A204.1 (cell line): ENCODE data around the gene ABCG1.

ENCODE experiments used
- FAIRE-seq: peaks from 2 replicates; lab custom pipeline; 2012; peaks lifted over from hg19 to GRCh38; lab: Jason Lieb, UNC

ABCG1 gene

DNA sequence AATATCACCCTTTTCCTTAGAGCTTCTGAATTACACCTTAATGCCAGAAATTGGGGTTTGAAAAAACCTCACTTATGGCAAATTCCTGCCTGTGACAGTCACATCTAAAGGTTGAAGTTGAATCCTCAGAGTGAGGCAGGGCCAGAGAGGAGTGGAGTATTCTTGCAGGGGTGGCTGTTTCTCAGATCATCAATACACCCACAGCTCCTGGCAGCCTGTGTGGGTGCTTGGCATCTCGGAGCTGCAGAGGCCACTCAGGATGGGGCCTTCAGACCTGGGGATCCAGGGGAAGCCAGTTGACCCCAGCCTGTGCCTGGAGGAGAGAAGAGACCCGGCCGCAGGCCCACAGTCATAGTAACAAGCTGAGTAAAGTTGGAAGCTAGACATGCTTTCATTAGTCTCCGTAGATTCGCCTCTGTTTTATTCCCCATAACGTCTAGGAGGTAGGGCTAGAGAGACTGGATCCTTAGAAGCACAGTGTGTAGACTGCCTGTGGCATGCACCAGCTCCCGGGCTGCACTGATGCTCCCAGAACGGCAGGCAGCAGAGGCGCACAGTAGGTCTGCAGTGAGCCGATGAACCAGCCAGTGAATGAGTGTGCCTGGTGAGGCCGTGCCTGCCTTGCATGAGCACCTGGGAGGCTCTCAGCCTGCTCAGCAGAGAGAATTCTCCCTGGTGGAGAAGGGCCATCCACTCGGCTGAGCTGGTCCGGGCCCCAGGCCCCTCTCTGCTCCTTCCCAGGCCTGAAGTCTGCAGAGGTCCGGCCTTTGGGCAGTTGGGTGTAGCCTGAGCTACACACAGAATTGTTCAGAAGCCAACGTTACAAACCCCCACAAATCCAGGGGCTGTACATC, 53.4 kb downstream of the ABCG1 start:
- FAIRE-seq, result no peak

- FAIRE-seq, result no peak
These were observed 54.2 kb downstream of the ABCG1 start for GRCh38 chr21:42272984-42273600.

DNA sequence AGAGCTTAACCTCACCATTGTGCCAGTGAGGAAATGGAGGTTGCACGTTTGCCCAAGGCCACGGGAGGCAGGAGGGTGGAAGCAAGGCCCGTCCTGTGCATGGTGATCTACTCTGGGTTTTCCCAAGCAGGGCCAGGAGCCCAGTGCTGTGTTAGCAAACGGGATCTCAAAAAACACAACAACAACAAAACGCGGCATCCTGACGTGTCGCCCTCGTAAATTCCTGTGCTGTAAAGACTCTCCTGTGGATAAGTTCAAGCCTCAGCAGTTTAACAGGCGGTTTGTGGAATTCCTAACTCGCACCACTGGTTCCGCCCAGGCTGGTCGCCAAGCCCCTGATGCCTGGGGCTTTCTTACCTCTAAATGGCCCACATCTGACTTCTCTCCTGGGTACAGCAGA, 57.1 kb downstream of the ABCG1 start:
- no peak for FAIRE-seq

DNA sequence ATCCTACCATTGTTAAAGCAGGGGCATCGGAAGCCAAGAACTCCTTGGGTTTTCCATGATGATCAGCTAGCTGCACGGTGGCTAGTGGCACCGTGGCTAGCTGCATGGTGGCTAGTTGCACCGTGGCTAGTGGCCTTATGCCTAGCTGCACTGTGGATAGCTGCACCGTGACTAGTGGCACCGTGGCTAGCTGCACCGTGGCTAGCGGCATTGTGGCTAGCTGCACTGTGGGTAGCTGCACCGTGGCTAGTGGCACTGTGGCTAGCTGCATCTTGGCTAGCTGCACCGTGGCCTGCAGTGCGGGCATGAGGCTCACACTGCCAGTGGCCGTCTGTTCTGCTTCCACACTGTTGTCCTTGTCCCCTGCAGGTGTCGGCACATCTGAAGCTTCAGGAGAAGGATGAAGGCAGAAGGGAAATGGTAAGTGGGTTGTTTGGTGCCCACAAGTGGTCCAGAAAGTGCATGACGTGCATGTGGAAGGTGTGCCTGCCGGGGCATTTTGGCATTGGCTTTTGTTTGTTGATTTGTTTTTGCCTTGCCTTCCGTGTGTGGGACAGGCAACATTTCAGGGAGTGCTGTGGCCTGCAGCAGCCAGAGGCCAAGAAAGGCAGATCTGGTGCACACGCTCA, 57.7 kb downstream of the ABCG1 start:
- no peak for FAIRE-seq

GRCh38 chr21:42277593-42277992, 58.7 kb downstream of the ABCG1 start:
- no peak for FAIRE-seq

GRCh38 chr21:42278451-42279149, 59.7 kb downstream of the ABCG1 start:
- no peak for FAIRE-seq

- no peak for FAIRE-seq
These were observed 60.5 kb downstream of the ABCG1 start for GRCh38 chr21:42279341-42279871.

GRCh38 chr21:42279888-42280287, 60.9 kb downstream of the ABCG1 start:
- FAIRE-seq, result no peak

- no peak for FAIRE-seq
These were observed 61.6 kb downstream of the ABCG1 start for GRCh38 chr21:42280356-42281180.

GRCh38 chr21:42281181-42281680, 62.3 kb downstream of the ABCG1 start:
- FAIRE-seq, result no peak

GRCh38 chr21:42282021-42282420, 63.1 kb downstream of the ABCG1 start:
- FAIRE-seq, result no peak

DNA sequence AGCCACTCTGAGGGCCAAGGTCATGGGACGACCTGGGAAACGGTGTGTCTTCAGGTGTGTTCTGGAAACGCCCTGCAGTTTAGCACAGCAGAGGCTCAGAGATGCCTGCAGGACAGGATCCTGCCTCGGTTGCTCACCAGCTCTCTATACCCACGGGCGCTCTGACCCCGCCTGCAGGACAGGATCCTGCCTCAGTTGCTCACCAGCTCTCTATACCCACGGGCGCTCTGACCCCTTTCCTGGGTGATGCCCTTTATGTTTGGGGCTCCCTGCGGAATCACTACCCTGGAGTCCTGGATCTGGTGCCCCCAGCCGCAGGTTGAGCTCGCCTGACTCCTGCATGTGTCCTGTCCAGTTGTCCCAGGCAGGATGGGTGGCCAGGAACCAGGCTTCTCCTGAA, 63.8 kb downstream of the ABCG1 start:
- no peak for FAIRE-seq

GRCh38 chr21:42285569-42286245, 66.8 kb downstream of the ABCG1 start:
- no peak for FAIRE-seq

GRCh38 chr21:42286416-42286815, 67.5 kb downstream of the ABCG1 start:
- no peak for FAIRE-seq

DNA sequence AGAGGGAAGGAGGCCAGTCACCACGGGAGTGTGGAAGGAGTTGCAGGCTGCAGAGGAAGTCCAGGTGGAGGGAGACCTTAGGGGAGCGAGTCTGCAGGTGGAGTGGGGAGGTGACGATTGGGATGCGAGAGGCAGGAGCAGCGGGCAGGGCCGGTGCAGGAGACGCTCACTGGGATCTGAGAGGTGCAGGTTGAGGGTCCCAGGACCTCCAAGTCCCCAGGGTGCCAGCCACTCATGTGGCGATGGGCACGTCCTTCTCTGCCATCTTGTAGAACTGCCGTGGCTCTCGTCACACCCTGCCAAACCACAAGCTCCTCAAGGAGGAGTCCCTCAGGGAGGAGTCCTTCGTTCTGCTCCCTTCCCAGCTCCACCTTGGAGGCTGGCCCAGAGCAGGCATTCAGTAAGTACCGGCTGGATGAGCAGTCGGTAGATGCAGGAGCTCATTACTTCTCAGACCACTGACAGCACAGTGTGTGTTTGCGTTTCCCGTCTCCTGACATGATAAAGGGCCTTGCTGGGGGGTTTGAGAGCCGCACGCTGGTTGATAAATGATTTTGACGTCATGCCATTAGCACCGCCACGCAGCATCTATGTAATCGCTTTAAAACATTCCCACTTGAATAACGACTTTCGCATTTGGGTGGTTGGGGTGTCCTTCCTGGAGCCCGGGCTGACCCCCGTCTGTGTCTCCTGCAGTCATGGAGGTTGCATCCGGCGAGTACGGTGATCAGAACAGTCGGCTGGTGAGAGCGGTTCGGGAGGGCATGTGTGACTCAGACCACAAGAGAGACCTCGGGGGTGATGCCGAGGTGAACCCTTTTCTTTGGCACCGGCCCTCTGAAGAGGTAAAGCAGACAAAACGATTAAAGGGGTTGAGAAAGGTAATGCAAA, 68.5 kb downstream of the ABCG1 start:
- no peak for FAIRE-seq

GRCh38 chr21:42288962-42289361, 70.0 kb downstream of the ABCG1 start:
- no peak for FAIRE-seq

GRCh38 chr21:42289926-42290325, 71.0 kb downstream of the ABCG1 start:
- no peak for FAIRE-seq

- no peak for FAIRE-seq
These were observed 71.6 kb downstream of the ABCG1 start for GRCh38 chr21:42290505-42290904.

- FAIRE-seq, result no peak
These were observed 72.2 kb downstream of the ABCG1 start for GRCh38 chr21:42291003-42291750.
